Measurements from ENCODE around the gene BCKDHB. TPM values are rescaled to one million over a fixed set of nuclear protein-coding genes. Genes with fewer than 3 reads are reported as not detected.

BCKDHB gene
- total and polyA plus RNA-seq, 2 donors (not counting 3 experiments of a cell fraction or from before 2014, with no cell fraction given): 5.6 to 12.2 TPM

- Histone ChIP-seq H3K27me3 (ENCODE audit: control insufficient read depth in 2 of 2, insufficient read depth in 2 of 2, low read length in 2 of 2) (no peaks in the 10 kb centered on the region), H3K4me1 (ENCODE audit: control insufficient read depth, extremely low read depth, insufficient read depth, low read length) (no peaks in the 10 kb centered on the region), H3K36me3 (ENCODE audit: control insufficient read depth in 2 of 2, extremely low read depth in 1 of 2, insufficient read depth in 2 of 2, low read length in 2 of 2) (no peaks in the 10 kb centered on the region), H3K9ac (replicated peaks; ENCODE audit: extremely low read depth, insufficient read depth, low read length) (no peak overlapping the region), H3K4me2 (ENCODE audit: insufficient read depth, low read length) (no peak overlapping the region), H2AFZ (ENCODE audit: low read depth, low read length) (no peak overlapping the region), H4K20me1 (replicated peaks; ENCODE audit: control insufficient read depth, extremely low read depth, insufficient read depth, low read length) (no peaks in the 10 kb centered on the region), H3K9me1 (replicated peaks; ENCODE audit: control insufficient read depth, extremely low read depth, insufficient read depth, low read length) (no peaks in the 10 kb centered on the region), H3K79me2 (ENCODE audit: control insufficient read depth, insufficient read depth, low read length) (no peaks in the 10 kb centered on the region), H3K9me3 (replicated peaks; ENCODE audit: control insufficient read depth, insufficient read depth, low read length) (no peaks in the 10 kb centered on the region), H3K27ac (ENCODE audit: insufficient read depth, low read depth, low read length) (no peak overlapping the region), H3K4me3 (replicated peaks in 1 of 3; ENCODE audit: insufficient read depth in 1 of 3, low read depth in 1 of 3, low read length in 3 of 3) (no peak overlapping the region)
- TF ChIP-seq POLR2A (IDR thresholded peaks at IDR 0.05; ENCODE audit: low read depth, low read length): no peak
- TF ChIP-seq FOS (IDR thresholded peaks at IDR 0.05; ENCODE audit: borderline replicate concordance, insufficient read depth, low read length): no peak
- no peak for TF ChIP-seq MYC (IDR thresholded peaks at IDR 0.05; ENCODE audit: low read depth, low read length)
- no peak for TF ChIP-seq EZH2 (IDR thresholded peaks at IDR 0.05; ENCODE audit: borderline replicate concordance, low read depth, low read length, severe bottlenecking)
- TF ChIP-seq JUN (IDR thresholded peaks at IDR 0.05; ENCODE audit: borderline replicate concordance, insufficient read depth, insufficient read length, low read depth): no peak
- TF ChIP-seq POLR2AphosphoS5 (IDR thresholded peaks at IDR 0.05; ENCODE audit: insufficient read depth, low read depth, low read length): no peak
- TF ChIP-seq MAX (IDR thresholded peaks at IDR 0.05; ENCODE audit: insufficient read depth, insufficient read length): no peak
- TF ChIP-seq GATA2 (IDR thresholded peaks at IDR 0.05; ENCODE audit: insufficient read depth, insufficient read length, low read depth, low read length): no peak
- TF ChIP-seq CTCF (IDR thresholded peaks at IDR 0.05; ENCODE audit: extremely low read depth in 1 of 2, insufficient read depth in 1 of 2, low read depth in 1 of 2, low read length in 2 of 2): no peak
- no peak for FAIRE-seq
- intact Hi-C loops (cut with micrococcal nuclease) (no loop called here), dilution Hi-C loops (cut with MboI; ENCODE audit: extremely low pct_ligation_motif_present, low sequenced_read_pairs) (no loop called here)
- POLR2A ChIA-PET: no interaction called here
- CTCF ChIA-PET: no interaction called here
- no peak for DNase-seq (ENCODE audit: low read depth, low spot score)
- no TSS peak for BruUV-seq (replicated peaks)
These were observed 257.7 kb downstream of the BCKDHB start for GRCh38 chr6:80364149-80364548.

All from endothelial cell of umbilical vein (primary cell).